Measurements from ENCODE around the gene DOK4. TPM values are rescaled to one million over a fixed set of nuclear protein-coding genes. Genes with fewer than 3 reads are reported as not detected.
A peak's percentile ranks its signal among the peaks of the same experiment; 100 is the strongest.

Gene DOK4
- total RNA-seq, 1 experiment from 2014 or later, result 14.4 TPM

GRCh38 chr16:57533431-57534336 is 47.4 kb upstream of the DOK4 start:
- POLR2A ChIA-PET, result no interaction called here
- H3K27me3 ChIP-seq (ENCODE audit: insufficient read depth, low read length), result no peaks in the 10 kb centered on the region
- intact Hi-C loops (cut with micrococcal nuclease), result no loop called here
- RAD21 ChIA-PET (ENCODE audit: low non-redundant PET in 1 of 2, low total read pairs in 2 of 2, uncharacterized antibody in 2 of 2, unreplicated experiment in 2 of 2), result no interaction called here
- H3K9me2 ChIP-seq (ENCODE audit: insufficient read depth), result no peaks in the 10 kb centered on the region
- CTCF ChIA-PET, result no interaction called here
- H3K27ac ChIP-seq (ENCODE audit: low read depth, low read length), result no peak overlapping the region; the same call in 1 of the 2 replicates
- no peak overlapping the region for H3K9ac ChIP-seq (ENCODE audit: low read length)
- no peaks in the 10 kb centered on the region for H4K20me1 ChIP-seq (ENCODE audit: insufficient read depth)
- no peak overlapping the region for H3K4me3 ChIP-seq (replicated peaks in 1 of 2; ENCODE audit: low read depth in 1 of 2, low read length in 2 of 2)
- H3K79me2 ChIP-seq (ENCODE audit: insufficient read depth, low read length), result peaks cover 21% of the 10 kb centered on the region; the same call in 1 of the 2 replicates
- no peak for TF ChIP-seq SP1 (IDR thresholded peaks at IDR 0.05; ENCODE audit: low read depth)
- no TSS peak for BruUV-seq (replicated peaks)
- DNase-seq (ENCODE audit: low read depth, low spot score), result no peak
- no peaks in the 10 kb centered on the region for H3K9me3 ChIP-seq (ENCODE audit: control insufficient read depth in 1 of 2, insufficient read depth in 1 of 2, low read depth in 1 of 2, low read length in 2 of 2)
- H2AFZ ChIP-seq (ENCODE audit: low read depth, low read length, poor library complexity, severe bottlenecking), result no peak overlapping the region
- ATAC-seq, result no peak
- H3K4me1 ChIP-seq (ENCODE audit: control insufficient read depth in 1 of 2, insufficient read depth in 2 of 2, low read length in 2 of 2), result peaks cover 20 to 58% of the 10 kb centered on the region in 2 experiments
- H3K4me2 ChIP-seq (ENCODE audit: low read length), result peak overlapping the region; percentile 99; the same call in 1 of the 2 replicates
- peaks cover 0 to 4% of the 10 kb centered on the region in 2 experiments; a peak in 1 of 4 replicates for H3K36me3 ChIP-seq (ENCODE audit: control insufficient read depth in 1 of 2, insufficient read depth in 2 of 2, low read length in 2 of 2)

GRCh38 chr16:57532266-57532625 is 46.0 kb upstream of the DOK4 start:
- ATAC-seq, result no peak
- ChIA-PET POLR2A (no interaction called here), CTCF (no interaction called here), RAD21 (ENCODE audit: low non-redundant PET in 1 of 2, low total read pairs in 2 of 2, uncharacterized antibody in 2 of 2, unreplicated experiment in 2 of 2) (interaction anchor here in 1 of 2 experiments (0.6 kb wide), 1 partner anchor 42 kb away, joined by 3 read pairs; no protein-coding TSS in a partner anchor)
- no peak overlapping the region for H3K4me3 ChIP-seq (replicated peaks in 1 of 2; ENCODE audit: low read depth in 1 of 2, low read length in 2 of 2)
- peaks cover 21% of the 10 kb centered on the region; the same call in 1 of the 2 replicates for H3K79me2 ChIP-seq (ENCODE audit: insufficient read depth, low read length)
- no peak overlapping the region for H3K4me2 ChIP-seq (ENCODE audit: low read length)
- intact Hi-C loops (cut with micrococcal nuclease), result no loop called here
- peaks cover 23 to 64% of the 10 kb centered on the region in 2 experiments for H3K4me1 ChIP-seq (ENCODE audit: control insufficient read depth in 1 of 2, insufficient read depth in 2 of 2, low read length in 2 of 2)
- no peak for DNase-seq (ENCODE audit: low read depth, low spot score)
- no peaks in the 10 kb centered on the region for H3K9me3 ChIP-seq (ENCODE audit: control insufficient read depth in 1 of 2, insufficient read depth in 1 of 2, low read depth in 1 of 2, low read length in 2 of 2)
- TSS peak; percentile 22 for BruUV-seq (replicated peaks)
- H3K36me3 ChIP-seq (ENCODE audit: control insufficient read depth in 1 of 2, insufficient read depth in 2 of 2, low read length in 2 of 2), result peaks cover 0 to 4% of the 10 kb centered on the region in 2 experiments; a peak in 1 of 4 replicates
- no peak overlapping the region for H3K9ac ChIP-seq (ENCODE audit: low read length)
- no peak overlapping the region for H2AFZ ChIP-seq (ENCODE audit: low read depth, low read length, poor library complexity, severe bottlenecking)
- H4K20me1 ChIP-seq (ENCODE audit: insufficient read depth), result no peaks in the 10 kb centered on the region
- no peaks in the 10 kb centered on the region for H3K9me2 ChIP-seq (ENCODE audit: insufficient read depth)
- H3K27me3 ChIP-seq (ENCODE audit: insufficient read depth, low read length), result no peaks in the 10 kb centered on the region
- no peak for TF ChIP-seq EZH2phosphoT487 (IDR thresholded peaks at IDR 0.05; ENCODE audit: borderline replicate concordance)
- no peak for TF ChIP-seq ZFX (IDR thresholded peaks at IDR 0.05)
- TF ChIP-seq, protein P1, sequence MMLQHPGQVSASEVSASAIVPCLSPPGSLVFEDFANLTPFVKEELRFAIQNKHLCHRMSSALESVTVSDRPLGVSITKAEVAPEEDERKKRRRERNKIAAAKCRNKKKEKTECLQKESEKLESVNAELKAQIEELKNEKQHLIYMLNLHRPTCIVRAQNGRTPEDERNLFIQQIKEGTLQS (IDR thresholded peaks at IDR 0.05), result no peak
- H3K27ac ChIP-seq (ENCODE audit: low read depth, low read length), result no peak overlapping the region
